ENCODE measurements around the gene NDUFB11.
"Not testable (repeated sequence)": the region's sequence is repeated elsewhere in the genome, so short reads cannot be mapped to it uniquely, and the experiment has no call there.

NDUFB11 gene

GRCh38 chrX:47145395-47146120 is 1.1 kb upstream of the NDUFB11 start:
- no peak for DNase-seq

DNA sequence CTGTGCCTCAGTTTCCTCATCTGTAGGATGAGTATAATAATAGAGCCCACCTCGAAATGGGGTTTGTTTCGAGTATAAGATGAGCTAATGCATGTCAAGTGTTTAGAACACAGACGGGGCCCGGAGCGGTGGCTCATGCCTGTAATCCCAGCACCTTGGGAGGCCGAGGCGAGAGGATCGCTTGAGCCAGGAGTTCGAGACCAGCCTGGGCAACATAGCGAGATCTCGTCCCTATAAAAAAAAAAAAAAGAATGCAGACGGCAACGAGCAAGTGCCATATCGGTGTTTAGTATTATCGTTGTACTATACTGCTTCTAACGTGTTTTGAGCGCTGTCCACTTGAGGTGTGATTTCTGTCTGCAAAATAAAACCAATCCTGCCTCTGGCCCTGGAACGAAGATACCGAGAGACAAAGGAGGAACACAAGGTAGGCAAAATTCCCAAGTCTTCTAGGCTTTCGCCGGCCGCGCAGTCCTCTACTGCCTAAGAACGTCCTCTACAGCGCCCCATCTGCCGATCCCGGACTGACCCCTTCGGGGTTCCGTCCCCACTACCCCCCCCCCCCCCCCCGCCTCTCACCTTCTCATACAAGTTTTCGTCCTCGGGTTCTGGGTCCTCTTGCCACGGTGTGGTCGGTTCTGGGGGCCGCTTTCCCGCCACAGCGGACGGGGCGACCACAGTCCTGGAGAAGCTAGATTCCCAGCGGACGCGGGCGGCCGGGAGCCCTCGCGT is 442 bp downstream of the NDUFB11 start:
- no peak for DNase-seq

DNA sequence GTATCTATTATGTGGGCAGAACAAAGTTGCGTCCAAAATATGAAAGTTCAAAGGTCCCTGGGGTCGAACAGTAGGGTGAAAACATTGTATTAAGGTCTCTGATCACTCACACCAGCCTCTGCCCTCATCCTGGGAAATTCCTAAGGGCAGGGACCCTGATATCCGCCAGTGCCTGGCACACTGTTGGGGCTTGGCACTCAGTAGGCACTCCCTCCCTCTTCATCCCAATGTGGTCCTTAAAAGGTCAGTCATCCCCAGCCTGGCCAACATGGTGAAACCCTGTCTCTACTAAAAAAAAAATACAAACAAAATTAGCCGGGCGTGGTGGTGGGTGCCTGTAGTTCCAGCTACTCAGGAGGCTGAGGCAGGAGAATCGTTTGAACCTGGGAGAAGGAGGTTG is 6.3 kb downstream of the NDUFB11 start:
- no peak for DNase-seq

GRCh38 chrX:47135650-47136049 is 8.9 kb downstream of the NDUFB11 start:
- not testable (repeated sequence) for DNase-seq

- DNase-seq = no peak
Observed at GRCh38 chrX:47133493-47133892, 11.0 kb downstream of the NDUFB11 start.

DNA sequence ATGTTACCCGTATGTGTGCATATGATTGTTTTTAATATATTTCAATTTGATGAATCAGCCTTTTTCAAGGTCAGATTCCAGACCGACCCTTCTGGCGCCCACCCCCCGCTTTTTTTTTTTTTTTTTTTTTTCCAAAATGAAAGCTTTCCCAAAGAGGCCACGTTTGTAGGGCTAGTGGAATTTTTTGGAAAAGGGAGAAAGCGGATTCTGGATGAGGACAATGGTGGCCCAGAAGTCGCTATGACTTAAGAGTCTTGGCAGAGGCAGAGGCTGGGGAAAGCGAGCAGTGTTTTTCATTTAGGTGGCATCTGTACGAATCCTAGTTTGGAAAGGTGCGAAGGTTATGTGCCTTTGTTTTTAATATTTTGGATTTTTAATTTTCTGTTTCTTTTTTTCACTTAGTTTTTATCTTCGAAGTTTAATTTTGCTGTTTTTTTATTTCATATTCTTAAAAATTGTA is 14.6 kb downstream of the NDUFB11 start:
- no peak for DNase-seq

GRCh38 chrX:47129157-47129898 is 15.2 kb downstream of the NDUFB11 start:
- DNase-seq = peak; percentile 83

- not testable (repeated sequence) for DNase-seq
Observed at GRCh38 chrX:47124466-47124865, 20.0 kb downstream of the NDUFB11 start.

DNA sequence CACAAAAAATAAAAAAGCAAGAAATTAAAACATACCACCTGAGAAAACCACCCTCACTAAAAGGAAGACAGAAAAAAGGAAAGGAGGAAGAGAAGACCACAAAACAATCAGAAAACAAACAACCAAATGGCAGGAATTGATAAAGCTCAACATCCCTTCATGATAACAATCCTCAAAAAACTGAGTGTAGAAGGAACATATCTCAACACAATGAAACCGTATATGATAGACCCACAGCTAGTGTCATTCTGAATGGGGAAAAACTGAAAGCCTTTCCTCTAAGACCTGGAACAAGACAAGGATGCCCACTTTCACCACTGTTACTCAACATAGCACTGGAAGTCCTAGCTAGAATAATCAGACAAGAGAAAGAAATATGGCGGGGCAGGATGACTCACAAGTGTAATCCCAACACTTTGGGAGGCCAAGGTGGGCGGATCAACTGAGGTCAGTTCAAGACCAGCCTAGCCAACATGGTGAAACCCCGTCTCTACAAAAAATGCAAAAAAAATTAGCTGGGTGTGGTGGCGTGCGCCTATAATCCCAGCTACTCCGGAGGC is 27.9 kb downstream of the NDUFB11 start:
- DNase-seq = not testable (repeated sequence)

GRCh38 chrX:47112316-47112954 is 32.1 kb downstream of the NDUFB11 start:
- DNase-seq = no peak

GRCh38 chrX:47110936-47111615 is 33.4 kb downstream of the NDUFB11 start:
- not testable (repeated sequence) for DNase-seq

- DNase-seq = no peak
Observed at GRCh38 chrX:47101206-47101605, 43.3 kb downstream of the NDUFB11 start.

- no peak for DNase-seq
Observed at GRCh38 chrX:47098338-47099094, 46.0 kb downstream of the NDUFB11 start.

DNA sequence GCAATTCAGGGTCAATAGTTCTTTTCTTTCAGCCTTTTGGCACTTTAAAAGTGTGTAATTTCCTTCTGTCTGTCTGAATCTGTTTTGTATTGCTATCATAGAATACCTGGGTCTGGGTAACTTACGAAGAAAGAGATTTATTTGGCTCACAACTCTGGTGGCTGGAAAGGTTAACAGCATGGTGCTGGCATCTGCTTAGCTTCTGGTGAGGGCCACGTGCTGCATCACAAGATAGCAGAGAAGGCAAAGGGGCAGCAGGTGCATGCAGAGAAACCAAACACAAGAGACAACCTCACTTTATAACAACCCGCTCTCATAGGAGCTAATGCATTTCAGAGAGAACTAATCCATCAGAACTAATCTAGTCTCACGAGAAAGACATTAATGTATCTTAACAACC is 47.5 kb downstream of the NDUFB11 start:
- no peak for DNase-seq

DNA sequence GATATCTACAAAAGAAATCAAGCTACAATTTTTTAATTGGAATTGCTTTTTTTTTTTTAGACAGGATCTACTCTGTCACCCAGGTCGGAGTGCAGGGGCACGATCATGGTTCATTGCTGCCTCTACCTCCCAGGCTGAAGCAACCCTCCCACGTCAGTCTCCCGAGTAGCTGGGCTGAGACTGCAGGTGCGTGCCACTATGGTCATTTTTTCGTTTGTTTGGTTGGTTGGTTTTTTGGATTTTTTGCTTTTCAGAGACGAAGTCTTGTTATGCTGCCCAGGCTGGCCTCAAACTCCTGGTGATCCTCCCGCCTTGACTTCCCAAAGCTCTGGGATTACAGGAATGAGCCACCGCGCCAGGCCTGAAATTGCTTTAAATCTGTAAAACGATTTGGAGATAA is 50.6 kb downstream of the NDUFB11 start:
- no peak for DNase-seq

DNA sequence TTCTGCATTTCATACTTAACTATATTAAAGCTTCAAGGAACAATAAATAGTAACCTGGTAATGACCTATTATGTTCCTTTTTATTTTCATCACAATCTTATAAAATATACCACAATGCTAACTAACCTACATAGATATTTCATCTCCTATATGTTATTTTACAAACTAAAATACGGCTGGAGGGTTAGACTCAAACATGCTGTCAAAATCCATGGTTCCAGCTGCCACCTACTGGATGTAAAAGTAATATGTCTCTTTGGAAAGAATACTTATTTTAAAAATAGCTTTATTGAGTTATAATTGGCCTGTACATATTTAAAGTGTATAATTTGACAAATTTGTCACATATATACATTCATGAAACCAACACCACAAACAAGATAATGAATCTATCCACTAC is 51.3 kb downstream of the NDUFB11 start:
- no peak for DNase-seq
